Colon (tissue), 2 donors: Measurements from ENCODE around the gene CCDC102A.
"Not testable (repeated sequence)": the region's sequence is repeated elsewhere in the genome, so short reads cannot be mapped to it uniquely, and the experiment has no call there.

Source experiments
- FAIRE-seq: peaks from 2 replicates; lab custom pipeline; 2012; peaks lifted over from hg19 to GRCh38; lab: Jason Lieb, UNC
- donor health status: control.
- donor health status: control.

Gene CCDC102A

GRCh38 chr16:57499941-57500340 lies 36.4 kb downstream of the CCDC102A start:
- FAIRE-seq = not testable (repeated sequence)

- no peak for FAIRE-seq
Observed at GRCh38 chr16:57498031-57498430, 38.3 kb downstream of the CCDC102A start.

GRCh38 chr16:57497121-57497520 lies 39.2 kb downstream of the CCDC102A start:
- no peak for FAIRE-seq

GRCh38 chr16:57493767-57494166 lies 42.6 kb downstream of the CCDC102A start:
- no peak for FAIRE-seq

GRCh38 chr16:57489229-57489628 lies 47.1 kb downstream of the CCDC102A start:
- FAIRE-seq = no peak

GRCh38 chr16:57486858-57487834 lies 49.2 kb downstream of the CCDC102A start:
- FAIRE-seq = no peak

- no peak for FAIRE-seq
Observed at GRCh38 chr16:57485916-57486857, 50.2 kb downstream of the CCDC102A start, which contains the start of gene DOK4. TSS of gene DOK4 (minus strand) at chr16:57486493. CDS start at chr16:57479507, 6,986 bp downstream.

- no peak for FAIRE-seq
Observed at GRCh38 chr16:57485091-57485915, 51.1 kb downstream of the CCDC102A start.

- FAIRE-seq = no peak
Observed at GRCh38 chr16:57484515-57485005, 51.8 kb downstream of the CCDC102A start.

- no peak for FAIRE-seq
Observed at GRCh38 chr16:57483725-57484514, 52.5 kb downstream of the CCDC102A start.

- FAIRE-seq = no peak
Observed at GRCh38 chr16:57482845-57483545, 53.4 kb downstream of the CCDC102A start.

GRCh38 chr16:57481421-57481820 lies 55.0 kb downstream of the CCDC102A start:
- FAIRE-seq = no peak

- FAIRE-seq = no peak
Observed at GRCh38 chr16:57480754-57481230, 55.6 kb downstream of the CCDC102A start.

GRCh38 chr16:57479976-57480753 lies 56.2 kb downstream of the CCDC102A start:
- no peak for FAIRE-seq

- no peak for FAIRE-seq
Observed at GRCh38 chr16:57479205-57479975, 57.0 kb downstream of the CCDC102A start.

GRCh38 chr16:57478396-57479204 lies 57.8 kb downstream of the CCDC102A start:
- no peak for FAIRE-seq

GRCh38 chr16:57477531-57478202 lies 58.7 kb downstream of the CCDC102A start:
- no peak for FAIRE-seq
